Measurements from ENCODE around the gene AGRN.

Gene AGRN

GRCh38 chr1:1069056-1069710, 49.3 kb downstream of the AGRN start:
- no peak for TF ChIP-seq PPARA (CRISPR knock-in tag; IDR thresholded peaks at IDR 0.05; ENCODE audit: borderline replicate concordance)
- no peak for TF ChIP-seq TCF4 (CRISPR knock-in tag; IDR thresholded peaks at IDR 0.05; ENCODE audit: borderline replicate concordance)
- peak; percentile 48 for ATAC-seq

DNA sequence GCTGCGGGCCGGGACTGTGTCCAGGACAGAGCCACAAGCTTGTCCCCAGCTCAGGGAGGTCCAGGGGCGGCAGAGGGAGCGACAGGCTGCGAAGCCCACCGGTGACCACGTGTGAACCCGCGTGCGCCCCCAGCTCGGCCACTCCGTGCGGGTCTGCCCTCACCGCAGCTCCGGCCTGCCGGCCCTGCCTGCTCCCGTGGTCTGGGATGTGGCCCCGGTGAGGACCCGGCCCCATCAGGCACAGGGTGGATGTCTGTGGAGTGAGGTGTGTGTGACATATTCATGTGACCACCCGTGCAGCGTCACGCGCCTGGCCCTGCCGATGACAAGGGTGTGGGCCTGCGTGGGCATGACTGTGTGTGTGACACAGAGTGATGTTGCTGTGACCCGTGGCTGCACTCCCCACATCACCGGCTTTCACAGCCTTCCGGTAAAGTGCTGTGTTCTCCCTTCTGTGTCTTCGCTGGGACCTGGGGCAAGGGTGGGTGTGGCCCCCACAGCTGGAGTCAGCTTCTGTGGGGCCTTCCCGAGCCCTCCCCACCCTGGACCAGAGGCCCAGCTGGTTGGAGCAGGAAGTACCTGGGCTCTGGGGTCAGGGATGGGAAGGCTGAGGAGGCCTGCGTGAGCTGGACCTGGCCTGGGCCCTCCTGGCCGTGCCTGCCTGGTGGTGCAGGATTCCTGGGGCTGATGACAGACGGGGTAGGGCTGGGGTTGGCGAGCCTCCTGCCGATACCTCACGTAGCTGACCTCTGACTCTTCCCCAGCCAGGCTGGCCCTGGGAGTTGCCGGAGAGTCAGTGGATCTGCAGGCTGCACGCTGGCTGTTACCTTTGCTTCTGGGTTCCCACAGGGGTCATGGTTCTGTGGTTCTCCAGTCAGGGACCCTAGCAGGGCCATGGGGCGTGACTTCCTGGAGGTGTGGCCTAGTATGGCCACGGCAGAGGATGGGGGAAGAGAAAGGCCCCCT, 50.1 kb downstream of the AGRN start:
- no peak for TF ChIP-seq TSHZ2 (CRISPR knock-in tag; IDR thresholded peaks at IDR 0.05)
- no peak for TF ChIP-seq ESRRG (CRISPR knock-in tag; IDR thresholded peaks at IDR 0.05)
- no peak for TF ChIP-seq RARB (CRISPR knock-in tag; IDR thresholded peaks at IDR 0.05)
- no peak for TF ChIP-seq SNAI2 (CRISPR knock-in tag; IDR thresholded peaks at IDR 0.05)
- no peak for TF ChIP-seq OSR1 (CRISPR knock-in tag; IDR thresholded peaks at IDR 0.05)
- no peak for TF ChIP-seq TOX (CRISPR knock-in tag; IDR thresholded peaks at IDR 0.05; ENCODE audit: borderline replicate concordance)
- no peak for TF ChIP-seq PATZ1 (CRISPR knock-in tag; IDR thresholded peaks at IDR 0.05; ENCODE audit: borderline replicate concordance)
- no peak for TF ChIP-seq PPARA (CRISPR knock-in tag; IDR thresholded peaks at IDR 0.05; ENCODE audit: borderline replicate concordance)
- no peak for TF ChIP-seq ZFP30 (CRISPR knock-in tag; IDR thresholded peaks at IDR 0.05)
- ATAC-seq = peak; percentile 2; the same call in 1 of the 3 replicates

DNA sequence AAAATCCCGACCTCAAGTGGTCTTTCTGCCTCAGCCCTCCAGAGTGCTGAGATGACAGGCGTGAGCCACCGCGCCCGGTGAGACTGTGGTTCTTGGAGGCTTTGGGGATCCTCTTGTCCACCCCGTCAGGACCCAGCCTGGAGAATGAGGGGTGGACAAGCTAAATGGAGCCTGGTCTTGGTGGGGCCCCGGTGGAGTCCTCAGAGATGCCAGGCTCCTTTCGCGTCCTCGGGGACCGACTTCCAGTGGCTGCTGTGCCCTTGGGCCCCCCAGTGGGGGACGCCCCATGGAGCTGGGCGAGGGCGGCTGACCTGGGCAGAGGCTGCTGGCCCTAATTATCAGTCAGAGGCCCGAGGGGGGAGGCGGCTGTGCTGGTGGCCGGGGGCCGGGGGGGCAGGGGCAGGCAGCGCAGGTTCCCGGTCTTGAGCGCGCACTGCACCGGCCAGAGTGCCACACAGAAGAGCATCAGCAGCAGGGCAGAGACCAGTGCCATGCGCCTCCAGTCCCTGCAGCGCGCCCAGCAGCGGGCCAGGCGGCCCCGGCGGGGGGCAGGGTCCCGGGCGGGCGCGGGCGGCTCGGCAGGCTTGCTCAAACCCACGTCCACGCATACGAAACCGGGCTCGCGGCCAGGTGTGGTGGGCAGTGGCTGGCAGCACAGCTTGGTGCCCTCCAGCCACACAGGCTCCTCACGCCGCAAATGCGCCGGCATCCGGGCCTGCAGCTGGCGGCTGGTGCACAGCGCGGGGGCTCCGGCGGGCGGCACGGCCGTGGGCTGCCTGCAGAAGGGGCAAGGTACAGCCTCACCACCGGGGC, 51.8 kb downstream of the AGRN start:
- ATAC-seq = no peak
- no peak for TF ChIP-seq ARNTL (CRISPR knock-in tag; IDR thresholded peaks at IDR 0.05; ENCODE audit: borderline replicate concordance, low read depth)

- no peak for ATAC-seq
- no peak for TF ChIP-seq RARB (CRISPR knock-in tag; IDR thresholded peaks at IDR 0.05)
- no peak for TF ChIP-seq ZC3H10 (CRISPR knock-in tag; IDR thresholded peaks at IDR 0.05)
- no peak for TF ChIP-seq TSHZ2 (CRISPR knock-in tag; IDR thresholded peaks at IDR 0.05)
- TF ChIP-seq, protein P1, sequence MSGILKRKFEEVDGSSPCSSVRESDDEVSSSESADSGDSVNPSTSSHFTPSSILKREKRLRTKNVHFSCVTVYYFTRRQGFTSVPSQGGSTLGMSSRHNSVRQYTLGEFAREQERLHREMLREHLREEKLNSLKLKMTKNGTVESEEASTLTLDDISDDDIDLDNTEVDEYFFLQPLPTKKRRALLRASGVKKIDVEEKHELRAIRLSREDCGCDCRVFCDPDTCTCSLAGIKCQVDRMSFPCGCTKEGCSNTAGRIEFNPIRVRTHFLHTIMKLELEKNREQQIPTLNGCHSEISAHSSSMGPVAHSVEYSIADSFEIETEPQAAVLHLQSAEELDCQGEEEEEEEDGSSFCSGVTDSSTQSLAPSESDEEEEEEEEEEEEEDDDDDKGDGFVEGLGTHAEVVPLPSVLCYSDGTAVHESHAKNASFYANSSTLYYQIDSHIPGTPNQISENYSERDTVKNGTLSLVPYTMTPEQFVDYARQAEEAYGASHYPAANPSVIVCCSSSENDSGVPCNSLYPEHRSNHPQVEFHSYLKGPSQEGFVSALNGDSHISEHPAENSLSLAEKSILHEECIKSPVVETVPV (CRISPR knock-in tag; IDR thresholded peaks at IDR 0.05) = no peak
- TF ChIP-seq CREB5 (CRISPR knock-in tag; IDR thresholded peaks at IDR 0.05; ENCODE audit: low read depth) = no peak
- no peak for TF ChIP-seq TOX (CRISPR knock-in tag; IDR thresholded peaks at IDR 0.05; ENCODE audit: borderline replicate concordance)
Observed at GRCh38 chr1:1072299-1072848, 52.5 kb downstream of the AGRN start.

Measured in SK-N-SH treated with all-trans-retinoic acid at 6 μM for 48 hours (cell line).